C4-2B (cell line): ENCODE measurements around the gene COLGALT1.
"Not testable (repeated sequence)": the region's sequence is repeated elsewhere in the genome, so short reads cannot be mapped to it uniquely, and the experiment has no call there.

Source experiments
- H3K27ac ChIP-seq: fragments of 450-650 bp; 2 replicates; pipeline ENCODE4 v1.5.1; 2017
- CTCF ChIP-seq: fragments of 450-650 bp; conservative IDR thresholded peaks from 2 replicates; pipeline ENCODE4 v1.5.1; 2017; ENCODE audit warnings: mild to moderate bottlenecking
- ZFX ChIP-seq: fragments of 450-650 bp; IDR thresholded peaks from 2 replicates; pipeline ENCODE4 v1.6.1; 2017

The COLGALT1 gene

GRCh38 chr19:17590866-17591265, 35.4 kb downstream of the COLGALT1 start:
- TF ChIP-seq ZFX (no peak), CTCF (no peak)
- H3K27ac ChIP-seq, result no peak overlapping the region

- not testable (repeated sequence) for H3K27ac ChIP-seq
These were observed 38.8 kb downstream of the COLGALT1 start for GRCh38 chr19:17594296-17594695.

DNA sequence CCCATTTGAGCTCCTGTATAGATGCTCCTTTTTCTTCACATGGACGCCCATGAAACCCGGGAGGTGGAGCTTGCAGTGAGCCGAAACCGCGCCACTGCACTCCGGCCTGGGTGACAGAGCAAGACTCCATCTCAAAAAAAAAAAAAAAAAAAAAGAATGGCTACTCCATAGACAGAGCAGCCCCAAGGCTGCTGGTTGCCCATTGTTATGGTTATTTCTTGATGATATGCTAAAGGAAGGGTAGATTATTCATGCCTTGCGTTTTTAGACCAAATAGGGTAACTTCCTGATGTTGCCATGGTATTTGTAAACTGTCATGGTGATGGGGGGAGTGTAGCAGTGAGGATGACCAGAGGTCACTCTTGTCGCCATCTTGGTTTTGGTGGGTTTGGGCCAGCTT, 42.6 kb downstream of the COLGALT1 start:
- H3K27ac ChIP-seq, result not testable (repeated sequence)

- no peak for TF ChIP-seq ZFX
- no peak for TF ChIP-seq CTCF
- H3K27ac ChIP-seq, result no peak overlapping the region
These were observed 43.5 kb downstream of the COLGALT1 start for GRCh38 chr19:17598953-17599352.

DNA sequence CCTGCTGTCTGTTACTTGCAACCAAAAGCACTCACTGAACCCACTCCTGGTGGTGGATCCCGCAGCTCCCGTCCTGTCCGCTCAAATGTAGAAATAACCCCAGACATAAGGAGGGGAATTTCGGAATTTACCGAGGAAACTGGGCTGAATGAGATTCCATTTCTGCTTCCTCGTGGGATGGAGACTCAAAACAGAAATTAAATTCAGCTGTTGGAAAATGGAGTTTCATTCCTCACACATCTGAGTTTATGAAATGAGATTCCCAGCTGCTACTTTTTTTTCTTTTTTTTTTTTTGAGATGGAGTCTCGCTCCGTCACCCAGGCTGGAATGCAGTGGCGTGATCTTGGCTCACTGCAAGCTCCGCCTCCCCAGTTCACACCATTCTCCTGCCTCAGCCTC, 44.3 kb downstream of the COLGALT1 start:
- TF ChIP-seq ZFX (no peak), CTCF (no peak)
- H3K27ac ChIP-seq, result no peak overlapping the region

DNA sequence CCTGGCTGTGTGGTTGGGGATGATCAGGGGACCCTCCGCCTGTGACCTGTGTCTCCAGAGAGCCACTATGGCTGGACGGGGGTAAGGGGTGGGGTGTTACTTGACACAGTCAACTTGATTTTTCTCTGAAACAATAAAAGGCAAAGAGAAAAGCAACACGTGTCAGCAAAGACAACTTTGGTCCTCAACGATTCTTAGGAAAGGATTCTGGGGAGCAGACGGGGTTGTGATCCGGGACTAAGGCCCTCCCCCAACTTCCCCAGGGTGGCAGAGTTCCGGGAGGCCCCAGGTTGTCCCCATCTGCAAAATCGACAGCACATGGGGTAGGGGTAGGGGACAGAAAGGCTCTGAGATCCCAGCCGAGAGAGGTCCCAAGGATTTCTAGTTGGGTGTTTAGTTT, 46.2 kb downstream of the COLGALT1 start:
- no peak overlapping the region for H3K27ac ChIP-seq
- no peak for TF ChIP-seq ZFX
- TF ChIP-seq CTCF, result no peak

- TF ChIP-seq ZFX (no peak), CTCF (no peak)
- no peak overlapping the region for H3K27ac ChIP-seq
These were observed 46.8 kb downstream of the COLGALT1 start for GRCh38 chr19:17602217-17602616.

GRCh38 chr19:17602872-17603510, 47.5 kb downstream of the COLGALT1 start:
- no peak for TF ChIP-seq ZFX
- TF ChIP-seq CTCF, result no peak
- H3K27ac ChIP-seq, result no peak overlapping the region
